Anterior cingulate cortex (tissue), 58 donors: ENCODE results near the gene CS.
A peak's percentile ranks its signal among the peaks of the same experiment; 100 is the strongest.

Experiments
- DNase-seq, 58 donors: peaks; one replicate each; lab custom pipeline; 2025; lab: John Stamatoyannopoulos, UW

Gene CS

DNA sequence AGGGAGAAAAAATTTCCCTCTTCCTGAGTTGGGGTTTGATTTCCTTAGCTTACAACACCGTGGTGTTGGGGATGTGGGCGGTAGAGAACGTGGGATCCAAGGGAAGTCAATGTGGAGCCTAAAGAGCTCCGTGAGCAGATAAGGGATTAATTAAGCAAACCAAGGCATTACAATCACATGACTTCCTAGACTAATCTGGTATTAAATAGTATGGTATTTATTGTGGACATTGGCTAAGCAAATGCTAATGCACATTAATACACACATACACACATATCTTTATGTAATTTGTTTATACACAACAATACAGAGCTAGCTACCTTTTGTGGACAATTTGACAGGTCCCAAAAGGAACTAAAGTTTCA is 77.6 kb downstream of the CS start:
- no peak for DNase-seq

DNA sequence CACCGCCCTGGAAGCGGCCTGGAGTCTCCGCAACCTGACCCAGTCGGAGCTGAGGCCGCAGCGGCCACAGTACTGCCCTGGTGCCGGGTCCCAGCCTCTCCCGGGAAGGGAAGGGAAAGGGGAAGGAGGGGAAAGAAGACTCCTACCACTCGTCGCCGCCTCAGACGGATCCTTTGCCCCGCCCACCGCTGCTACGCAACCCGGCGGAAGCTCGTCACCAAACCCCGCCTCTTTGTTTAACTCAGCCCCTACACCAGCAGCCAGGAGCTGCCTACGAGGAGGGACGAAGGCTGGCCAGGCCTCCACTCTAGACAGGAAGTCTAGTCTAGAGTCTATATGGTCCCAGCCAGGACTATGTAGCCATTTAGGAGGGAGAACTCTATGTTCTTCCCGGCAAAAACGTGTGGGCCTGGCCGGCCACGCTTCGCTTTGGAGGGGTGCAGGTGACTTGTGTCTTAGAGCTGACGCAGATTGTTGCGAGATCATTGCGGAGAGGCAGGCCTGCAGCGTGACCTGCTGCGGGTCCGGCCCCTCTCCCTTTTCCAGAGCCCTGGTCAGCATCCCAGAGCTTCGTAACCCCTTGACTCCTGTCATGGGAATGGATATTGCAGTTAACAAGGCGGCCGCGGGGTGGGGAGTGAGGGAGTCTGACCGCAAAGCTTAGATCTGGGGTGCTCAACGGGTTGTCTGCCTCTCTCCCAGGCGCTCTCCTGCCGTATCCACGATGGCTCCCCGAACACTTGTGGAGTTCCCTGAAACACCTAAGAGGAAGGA is 78.2 kb downstream of the CS start, which contains the start of gene RNF41:
Gene RNF41, minus strand, starts transcription at position 166 of the 774 bp plus-strand sequence. CDS start 7,875 bp downstream, outside the sequence.
- DNase-seq, result peak; percentile 73 to 98 (median 95)
